Stimulated activated CD8-positive, alpha-beta memory T cell treated with anti-CD3 and anti-CD28 coated beads, Interleukin-7, amount 100 ng/mL, for 4 hours (primary cell): ENCODE measurements around the gene SORT1.
"Not testable (repeated sequence)": the region's sequence is repeated elsewhere in the genome, so short reads cannot be mapped to it uniquely, and the experiment has no call there.

Experiments
- DNase-seq, 2 donors: peaks; one replicate each; pipeline ENCODE4 v3.0.0-alpha.2; 2020; ENCODE audit warnings: low read depth in 2 of 2

Gene SORT1

DNA sequence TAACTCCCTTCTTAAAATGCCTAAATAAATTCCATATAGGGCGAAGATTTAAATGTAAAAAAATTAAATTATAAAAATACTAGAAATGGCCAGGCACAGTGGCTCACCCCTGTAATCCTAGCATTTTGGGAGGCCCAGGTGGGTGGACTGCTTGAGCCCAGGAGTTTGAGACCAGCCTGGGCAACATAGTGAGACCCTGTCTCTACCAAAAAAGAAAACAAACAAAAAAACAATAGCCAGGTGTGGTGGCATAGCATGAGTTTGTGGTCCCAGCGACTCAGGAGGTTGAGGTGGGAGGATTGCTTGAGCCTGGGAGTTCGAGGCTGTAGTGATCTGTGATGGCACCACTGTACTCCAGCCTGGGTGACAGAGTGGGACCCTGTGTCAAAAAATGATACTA is 17.8 kb downstream of the SORT1 start:
- DNase-seq, result no peak

DNA sequence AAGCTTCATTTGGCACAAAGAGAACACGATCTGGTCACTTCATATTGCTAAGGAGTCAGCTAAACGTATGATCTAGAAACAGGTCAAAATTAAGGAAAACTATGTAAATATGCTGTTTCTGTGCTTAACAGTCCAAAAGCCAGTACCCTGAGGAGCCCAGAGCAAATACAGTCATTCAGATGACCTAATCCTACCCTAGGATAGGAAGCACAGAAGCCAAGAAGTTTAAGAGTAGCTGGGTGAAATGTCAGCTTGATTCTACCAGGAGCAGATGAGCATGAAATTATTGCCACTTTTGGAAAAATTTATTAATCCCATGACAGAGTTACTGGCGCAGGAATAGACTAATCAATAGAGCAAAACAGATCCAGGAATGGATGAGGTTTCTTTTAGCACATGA is 18.3 kb downstream of the SORT1 start:
- no peak for DNase-seq

DNA sequence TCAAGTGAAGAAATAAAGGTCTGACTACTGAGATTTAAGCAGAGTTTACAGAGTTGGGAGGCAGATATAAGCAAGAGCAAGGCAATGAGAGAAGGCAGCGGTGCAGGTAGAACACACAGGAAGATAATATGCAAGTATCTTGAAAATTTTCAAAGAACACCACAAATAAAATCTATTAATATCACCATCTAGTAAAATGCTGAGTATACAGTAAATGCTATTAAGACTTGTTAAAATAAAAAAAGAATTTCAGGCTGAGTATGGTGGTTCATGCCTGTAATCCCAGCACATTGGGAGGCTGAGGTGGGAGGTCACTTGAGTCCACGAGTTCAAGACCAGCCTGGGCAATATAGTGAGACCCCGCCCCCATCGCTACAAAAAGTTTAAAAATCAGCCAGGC is 20.0 kb downstream of the SORT1 start:
- no peak for DNase-seq

DNA sequence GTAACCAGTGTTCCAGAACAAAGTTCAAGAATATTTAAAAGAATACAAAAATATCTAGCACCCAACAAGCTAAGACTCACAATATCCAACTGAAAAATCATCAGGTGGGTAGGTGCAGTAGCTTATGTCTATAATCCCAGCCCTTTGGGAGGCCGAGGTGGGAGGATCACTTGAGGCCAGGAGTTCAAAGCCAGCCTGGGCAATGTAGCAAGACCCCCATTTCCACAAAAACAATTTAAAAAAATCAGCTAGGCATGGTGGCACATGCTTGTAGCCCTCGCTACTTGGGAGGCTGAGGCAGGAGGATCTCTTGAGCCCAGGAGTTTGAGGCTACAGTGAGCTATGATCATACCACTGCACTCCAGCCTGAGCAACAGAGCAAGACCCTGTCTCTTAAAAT is 24.0 kb downstream of the SORT1 start:
- not testable (repeated sequence) for DNase-seq

DNA sequence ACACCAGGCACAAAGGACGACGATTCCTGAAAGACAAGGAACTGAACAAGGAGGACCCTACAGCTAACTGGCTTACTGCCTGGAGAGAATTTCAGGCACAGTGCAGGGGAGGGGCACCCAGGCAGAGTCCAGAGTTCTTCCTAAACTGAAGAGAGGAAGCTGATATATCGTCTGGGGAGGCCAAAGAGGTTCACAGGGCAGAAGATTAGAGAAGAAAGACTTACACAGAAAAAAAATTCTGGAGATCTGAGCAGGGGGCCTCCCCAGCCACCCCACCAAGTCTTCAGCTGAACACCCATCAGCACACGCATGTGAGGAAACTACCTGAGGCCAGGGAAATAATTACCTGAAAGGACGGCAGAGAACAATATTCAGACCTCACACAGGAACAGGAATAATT is 24.6 kb downstream of the SORT1 start:
- no peak for DNase-seq

DNA sequence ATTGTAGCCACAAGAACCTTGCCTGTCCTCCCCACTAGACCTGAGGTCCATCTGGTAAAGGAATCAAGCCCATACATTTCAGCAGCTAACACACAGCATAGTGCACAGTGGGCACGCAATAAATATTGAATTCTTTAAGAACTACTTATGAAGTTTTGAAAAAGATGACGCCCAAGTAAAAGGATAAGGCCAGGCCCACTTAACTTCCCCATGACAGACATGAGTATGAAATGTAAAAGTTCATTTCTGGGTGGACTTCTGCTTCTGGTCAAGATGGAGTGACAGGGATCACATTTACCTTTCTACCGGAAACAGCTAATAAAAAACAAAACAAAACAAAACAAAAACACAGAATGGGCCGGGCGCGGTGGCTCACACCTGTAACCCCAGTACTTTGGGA is 25.4 kb downstream of the SORT1 start:
- no peak for DNase-seq

DNA sequence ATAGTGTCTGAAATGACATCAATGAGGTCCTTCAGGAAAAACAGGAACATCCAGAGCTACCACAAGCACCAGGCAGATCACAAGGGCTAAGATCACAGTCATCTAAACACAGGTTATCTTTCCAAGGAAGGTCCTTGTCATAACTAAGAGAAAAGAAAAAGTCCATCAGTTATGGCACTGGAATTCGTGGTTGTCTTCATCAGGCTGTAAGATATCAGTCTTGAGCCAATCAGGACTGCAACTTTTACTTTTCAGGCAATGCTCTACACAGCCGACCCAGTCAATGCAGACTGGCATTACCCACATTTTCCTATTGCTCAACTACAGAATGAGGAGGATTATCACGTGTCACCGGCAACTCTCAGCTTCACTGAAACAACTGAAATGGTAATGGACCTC is 26.4 kb downstream of the SORT1 start:
- DNase-seq, result no peak

DNA sequence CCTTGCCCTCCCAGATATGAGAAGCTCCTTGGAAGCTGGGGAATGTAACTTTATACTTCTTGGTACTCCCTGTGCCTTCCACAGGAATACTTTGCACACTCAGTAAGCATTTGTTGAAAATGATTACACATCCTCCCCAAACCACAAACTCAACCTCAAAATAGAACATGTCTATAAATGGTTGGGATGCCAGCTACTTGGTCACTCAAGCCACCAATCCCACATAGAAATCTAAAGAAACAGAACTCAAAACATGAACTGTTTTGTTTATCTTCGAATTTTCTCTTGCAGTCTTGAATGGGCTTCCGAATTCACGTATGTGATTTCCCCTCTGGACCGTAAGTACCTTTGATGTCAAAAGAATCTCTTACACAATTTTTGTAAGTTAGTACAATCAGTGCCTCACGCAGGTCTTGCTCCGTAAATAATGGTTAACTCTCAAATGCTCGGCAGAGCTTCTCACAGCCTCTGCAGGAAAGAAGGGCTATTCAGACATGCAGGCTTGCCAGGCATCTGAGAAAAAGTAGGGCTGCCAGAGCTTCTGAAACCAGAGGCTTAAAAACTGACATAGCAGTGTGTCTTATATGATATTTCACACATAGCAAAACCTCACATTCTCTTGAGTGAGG is 26.9 kb downstream of the SORT1 start:
- DNase-seq, result no peak

DNA sequence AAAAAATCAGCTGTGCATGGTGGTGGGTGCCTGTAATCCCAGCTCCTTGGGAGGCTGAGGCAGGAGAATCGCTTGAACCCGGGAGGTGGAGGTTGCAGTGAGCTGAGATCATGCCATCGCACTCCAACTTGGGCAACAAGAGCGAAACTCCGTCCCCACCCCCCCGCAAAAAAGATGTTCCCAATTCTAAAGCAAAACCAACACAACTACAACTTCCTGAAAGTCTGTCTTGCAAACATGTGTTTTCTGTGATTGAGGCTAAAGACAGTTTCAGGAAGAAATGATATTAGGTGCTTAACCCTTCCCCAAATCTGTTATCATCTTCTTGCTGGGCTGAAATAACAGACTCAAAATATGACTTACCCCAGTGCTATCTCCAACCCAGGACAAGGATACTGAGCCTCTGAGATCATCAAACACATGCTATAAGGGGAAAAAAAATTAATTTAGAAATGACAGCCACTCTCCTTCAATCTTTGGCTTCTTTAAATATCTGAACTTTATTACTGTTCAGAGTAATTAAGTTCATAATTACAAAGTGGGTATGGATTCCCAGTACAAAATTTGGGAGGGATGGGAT is 28.5 kb downstream of the SORT1 start:
- no peak for DNase-seq

DNA sequence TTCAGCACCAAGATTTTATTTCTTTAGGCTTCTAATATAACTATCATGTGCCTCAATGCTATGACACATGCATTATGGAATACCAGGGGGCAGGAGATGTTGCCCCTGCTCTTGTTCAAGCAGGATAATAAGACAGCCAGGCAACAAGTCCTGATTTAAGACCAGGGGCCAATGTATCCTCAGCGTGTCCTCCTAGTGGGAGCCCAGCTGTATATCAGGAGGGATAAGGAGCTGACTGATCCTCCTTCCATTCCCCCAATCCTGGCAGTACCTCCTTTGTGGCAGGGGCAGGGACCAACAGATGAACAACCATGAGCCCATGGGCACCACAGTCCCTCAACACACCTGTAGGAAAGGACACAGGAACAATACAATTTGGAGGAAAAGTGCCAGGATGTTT is 29.3 kb downstream of the SORT1 start:
- DNase-seq, result no peak

DNA sequence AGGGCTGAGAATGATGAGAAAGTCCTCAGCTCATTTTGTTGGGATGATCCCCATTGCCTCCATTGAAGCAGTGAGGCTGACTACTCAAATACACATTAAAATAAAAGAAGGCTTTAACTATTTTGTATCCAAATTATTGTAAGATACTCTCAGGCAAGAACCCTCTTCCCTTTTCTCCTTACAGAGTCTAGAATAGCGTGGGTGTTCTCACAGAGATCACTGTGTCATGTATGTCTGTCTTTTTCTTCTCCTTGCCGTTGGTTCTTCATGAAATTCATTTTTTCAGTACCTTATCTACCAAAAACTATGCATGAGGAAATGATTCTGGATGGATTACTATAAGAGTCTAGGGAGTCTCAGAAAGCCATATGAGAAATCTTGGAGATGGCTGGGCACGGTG is 30.1 kb downstream of the SORT1 start:
- no peak for DNase-seq

DNA sequence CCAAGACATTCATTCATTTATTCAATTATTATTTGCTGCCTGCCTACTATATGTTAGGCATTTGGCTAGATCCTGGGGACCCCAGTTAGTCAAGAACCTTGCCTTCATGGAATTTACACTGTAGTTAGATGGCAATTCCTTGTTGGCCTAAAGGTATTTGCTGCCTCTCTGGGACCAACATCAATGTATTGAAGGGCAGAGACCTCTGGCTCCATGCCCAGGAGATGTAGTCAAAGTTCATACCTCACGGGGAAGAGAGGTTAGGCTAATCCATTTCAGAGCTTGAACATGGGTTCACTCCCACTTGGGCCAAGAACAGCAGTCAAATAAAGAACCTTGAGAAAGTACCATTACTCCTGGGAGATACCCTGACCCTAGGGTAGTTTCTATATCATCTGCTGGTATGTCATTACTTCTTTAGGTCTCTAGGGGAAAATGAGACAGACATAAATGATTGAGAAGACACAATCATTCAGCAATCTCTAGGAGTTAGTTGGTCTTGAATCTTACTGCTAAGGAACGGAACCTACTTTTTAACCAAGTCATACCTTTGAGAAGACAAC is 32.0 kb downstream of the SORT1 start:
- DNase-seq, result no peak

DNA sequence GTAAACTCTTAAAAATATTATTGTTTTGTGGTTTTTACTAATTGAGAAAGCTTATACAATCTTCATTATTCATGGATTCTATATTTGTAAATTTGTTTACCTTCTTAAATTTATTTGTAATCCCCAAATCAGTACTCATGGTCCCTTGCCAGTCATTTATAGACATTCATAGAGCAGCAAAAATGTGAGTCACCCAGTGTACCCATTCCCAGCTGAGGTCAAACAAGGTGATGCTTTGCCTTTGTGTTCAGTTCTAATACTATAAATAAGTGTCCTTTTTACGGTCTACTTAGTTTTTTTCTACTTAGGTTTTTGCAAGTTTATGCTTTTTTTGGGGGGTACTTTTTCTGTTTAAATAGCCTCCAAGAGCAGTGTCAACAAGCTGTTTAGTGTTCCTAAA is 36.1 kb downstream of the SORT1 start:
- DNase-seq, result no peak

DNA sequence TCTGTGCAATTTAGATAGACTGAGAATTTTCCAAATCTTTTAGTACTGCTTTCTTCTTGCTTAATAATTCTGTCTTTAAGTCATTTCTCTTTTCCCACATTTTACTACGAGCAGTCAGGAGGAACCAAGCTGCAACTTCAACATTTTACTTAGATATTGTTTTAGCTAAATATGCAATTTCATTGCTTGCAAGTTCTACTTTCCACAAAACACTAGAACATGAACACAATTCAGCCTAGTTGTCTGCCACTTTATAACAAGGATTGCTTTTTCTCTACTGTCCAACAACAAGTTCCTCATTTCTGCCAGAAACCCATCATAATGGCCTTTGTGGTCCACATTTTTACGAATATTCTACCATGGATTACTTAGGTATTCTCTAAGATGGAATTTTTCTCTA is 36.6 kb downstream of the SORT1 start:
- DNase-seq, result no peak

DNA sequence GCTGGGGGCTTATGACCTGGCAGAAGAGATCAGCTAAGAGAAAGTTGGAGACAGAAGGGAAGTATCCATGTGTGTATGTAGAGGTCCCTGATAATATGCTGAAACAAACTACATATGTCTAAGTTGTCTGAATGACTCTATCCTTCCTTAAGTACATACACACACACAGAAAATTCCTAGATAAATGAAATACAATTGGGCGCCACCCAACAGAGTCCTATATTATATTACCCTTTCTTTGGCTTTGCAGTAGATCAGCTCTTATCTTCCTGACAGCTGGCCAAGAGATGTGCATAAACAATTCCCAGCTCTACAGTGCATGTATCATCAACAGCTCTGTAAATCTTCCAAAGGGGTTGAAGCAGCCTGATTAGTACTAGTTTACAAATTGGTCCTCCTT is 40.1 kb downstream of the SORT1 start:
- DNase-seq, result no peak

DNA sequence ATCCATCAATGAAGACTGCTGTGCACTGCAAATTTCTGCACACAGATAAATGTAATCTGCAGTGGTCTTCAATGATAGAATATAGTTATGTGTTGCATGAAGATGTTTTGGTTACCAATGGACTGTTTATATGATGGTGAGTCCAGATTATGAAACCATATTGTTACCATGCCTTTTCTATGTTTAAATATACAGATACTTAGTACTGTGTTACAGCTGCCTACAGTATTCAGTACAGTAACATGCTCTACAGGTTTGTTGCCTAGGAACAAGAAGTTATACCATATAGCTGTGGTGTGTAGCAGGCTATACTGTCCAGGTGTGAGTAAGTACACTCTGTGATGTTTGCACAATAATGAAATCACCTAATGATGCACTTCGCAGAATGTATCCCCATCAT is 40.8 kb downstream of the SORT1 start:
- DNase-seq, result no peak

DNA sequence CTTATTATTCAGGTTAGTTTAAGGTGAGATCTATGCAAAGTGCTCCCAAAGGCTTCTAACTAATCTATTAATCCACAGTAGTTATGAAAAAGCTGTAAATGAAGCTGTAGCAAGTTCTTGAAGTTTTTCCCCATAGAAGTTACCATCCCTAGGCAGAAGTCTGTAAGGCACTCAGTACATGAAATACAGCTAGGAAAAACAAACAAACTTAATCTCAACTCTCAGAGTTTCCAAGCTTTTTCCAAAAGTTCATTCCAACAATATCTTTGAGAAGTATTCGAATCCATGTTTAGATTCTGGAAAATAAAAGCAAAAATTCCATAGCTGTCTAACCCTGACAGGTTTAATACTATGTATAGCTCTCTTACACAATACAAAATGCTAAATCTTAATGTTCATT is 41.2 kb downstream of the SORT1 start:
- no peak for DNase-seq

DNA sequence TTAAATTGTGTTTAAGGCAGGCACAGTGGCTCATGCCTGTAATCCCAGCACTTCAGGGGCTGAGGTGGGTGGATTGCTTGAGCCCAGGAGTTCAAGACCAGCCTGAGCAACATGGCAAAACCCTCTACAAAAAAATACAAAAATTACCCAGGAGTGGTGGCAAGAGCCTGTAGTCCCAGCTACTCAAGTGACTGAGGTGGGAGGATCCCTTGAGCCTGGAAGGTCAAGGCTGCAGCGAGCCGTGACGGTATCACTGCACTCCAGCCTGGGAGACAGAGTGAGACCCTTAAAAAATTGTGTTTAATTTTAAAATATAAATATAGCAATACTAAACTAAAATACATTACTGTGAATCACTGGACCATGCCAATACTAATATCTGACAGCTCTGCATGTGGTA is 42.8 kb downstream of the SORT1 start:
- DNase-seq, result no peak

DNA sequence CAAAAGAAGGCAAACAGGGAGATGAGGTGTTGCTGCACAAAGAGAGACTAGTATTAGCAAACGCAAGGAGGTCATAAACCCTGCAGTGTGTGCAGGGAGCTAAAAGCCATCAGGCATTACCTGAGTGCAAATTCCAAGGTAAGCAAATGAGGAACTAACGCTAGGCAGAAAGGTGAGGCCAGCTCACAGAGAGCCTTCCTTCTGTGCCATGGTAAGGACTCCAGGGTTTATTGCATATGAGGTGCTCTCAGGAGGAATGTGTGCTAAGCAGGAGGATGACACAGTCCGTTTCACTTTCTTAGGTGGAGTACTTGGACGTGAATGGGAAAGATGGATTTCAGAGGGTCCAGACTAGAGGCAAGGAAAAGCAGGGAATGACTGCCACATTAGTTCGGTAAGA is 46.3 kb downstream of the SORT1 start:
- no peak for DNase-seq

DNA sequence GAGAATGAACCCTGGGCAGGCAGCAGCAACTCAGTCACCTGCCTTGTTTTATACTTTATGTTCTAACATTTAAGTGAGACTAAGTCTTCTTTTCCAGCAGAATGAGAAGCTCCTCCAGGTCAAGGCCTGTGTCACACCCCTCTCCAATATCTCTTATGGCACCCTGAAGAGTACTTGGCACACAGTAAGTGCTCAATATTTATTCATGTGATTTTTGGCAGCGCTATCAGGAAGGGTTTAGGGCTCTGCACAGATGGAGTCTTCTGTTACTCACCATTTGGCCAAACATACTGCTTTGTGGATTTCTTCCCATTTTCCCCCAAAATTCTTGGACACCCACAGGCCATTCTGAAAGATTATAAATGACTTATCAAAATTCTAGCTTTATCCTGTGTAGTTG is 47.1 kb downstream of the SORT1 start:
- no peak for DNase-seq

DNA sequence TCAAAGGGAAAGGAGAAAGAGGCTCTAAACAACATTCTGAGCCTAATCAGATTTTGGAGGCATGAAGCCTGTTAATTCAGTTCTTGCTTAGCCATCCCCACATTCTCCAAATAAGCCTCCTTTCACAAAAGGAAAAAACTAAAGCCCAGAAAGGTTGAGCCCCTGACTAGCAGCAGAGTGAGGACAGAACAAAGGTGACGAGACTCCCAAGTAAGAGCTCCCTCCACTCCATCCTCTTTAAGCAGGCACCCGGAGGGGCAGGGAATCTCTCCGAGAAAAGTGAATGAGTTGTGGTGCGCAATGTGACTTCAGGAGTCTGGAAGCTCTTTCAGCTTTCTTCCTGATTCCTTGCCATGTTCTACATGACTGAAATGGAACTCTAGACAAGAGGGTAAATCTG is 47.5 kb downstream of the SORT1 start:
- DNase-seq, result no peak

DNA sequence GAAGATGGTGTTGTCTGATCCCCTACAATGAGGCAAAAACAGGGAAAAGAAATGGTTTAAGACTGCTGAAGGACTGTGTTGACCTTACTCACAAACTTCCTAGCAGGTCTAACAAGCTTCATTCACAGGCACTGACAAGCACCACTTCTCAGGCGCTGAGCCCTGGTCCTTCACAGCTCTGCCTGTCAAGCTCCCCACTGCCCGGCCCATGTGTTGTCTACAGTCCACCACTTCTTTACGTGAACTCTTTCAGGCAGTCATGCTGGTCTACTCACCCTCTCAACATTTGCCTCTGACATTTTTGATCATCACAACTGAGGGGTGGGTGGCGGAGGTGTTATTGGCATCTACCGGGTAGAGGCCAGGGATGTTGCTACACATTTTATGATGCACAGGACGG is 50.2 kb downstream of the SORT1 start:
- no peak for DNase-seq

DNA sequence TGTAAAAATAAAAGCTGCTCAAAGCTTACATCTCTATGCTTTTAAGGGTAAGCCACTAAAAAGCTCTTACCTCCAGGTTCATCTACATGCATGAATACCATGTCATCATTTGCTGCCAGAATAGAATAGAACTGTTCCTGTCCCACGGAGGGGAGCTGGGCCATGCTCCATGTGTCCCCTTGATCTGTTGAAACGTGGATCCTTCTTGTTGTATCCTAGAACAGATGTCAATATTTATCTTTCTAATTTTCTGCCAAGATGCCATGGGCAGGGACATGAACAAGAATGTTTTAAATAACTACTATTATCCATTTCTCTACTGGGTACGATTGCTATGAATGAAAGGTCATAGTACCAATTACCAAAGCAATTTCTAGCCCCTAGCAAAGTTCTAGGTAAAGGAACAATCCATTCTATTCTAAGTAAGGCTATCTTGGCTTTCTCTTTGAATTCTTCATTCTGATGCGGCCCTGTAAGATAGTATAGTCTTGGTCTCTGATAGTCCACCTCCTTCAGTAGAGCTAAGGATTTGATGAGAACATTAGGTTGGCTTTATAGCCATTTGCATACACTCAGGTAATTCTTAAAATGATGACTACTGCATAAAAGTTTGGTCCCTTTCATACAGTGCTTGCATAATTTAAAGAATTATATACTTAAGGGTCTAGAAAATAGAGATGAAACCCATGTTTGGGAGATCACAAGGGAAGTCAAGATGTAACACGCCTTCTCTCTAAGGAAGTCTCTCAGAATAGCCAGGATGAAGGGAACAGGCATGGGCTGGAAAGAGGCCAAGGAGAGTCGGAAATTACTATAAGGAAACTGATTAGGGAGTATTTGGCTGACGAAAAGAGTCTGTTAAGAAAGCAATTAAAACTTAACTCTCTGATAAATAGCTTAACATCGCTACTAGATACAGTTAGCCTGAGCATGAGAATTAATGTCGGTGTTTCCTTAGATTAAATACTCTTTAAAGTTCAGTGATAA is 55.5 kb downstream of the SORT1 start:
- no peak for DNase-seq
